HFFc6 (cell line): ENCODE results near the gene KRTAP5-4. TPM values are rescaled to one million over a fixed set of nuclear protein-coding genes. Genes with fewer than 3 reads are reported as not detected.
"Not testable (repeated sequence)": the region's sequence is repeated elsewhere in the genome, so short reads cannot be mapped to it uniquely, and the experiment has no call there.

Experiments used
- DNase-seq: peaks from one replicate; pipeline ENCODE4 v3.0.0-alpha.2; 2018
- H3K27ac Mint-ChIP-seq: 2 replicates; pipeline ENCODE4 v1.8.0; 2020; ENCODE audit warnings: mild to moderate bottlenecking, mixed read lengths
- H3K27me3 Mint-ChIP-seq: 2 replicates; pipeline ENCODE4 v1.8.0; 2021; ENCODE audit warnings: mild to moderate bottlenecking, moderate library complexity, mixed read lengths; ENCODE audit not compliant: insufficient read depth
- H3K36me3 Mint-ChIP-seq: 2 replicates; pipeline ENCODE4 v1.8.0; 2021; ENCODE audit warnings: low read depth, mixed read lengths
- H3K4me1 Mint-ChIP-seq: 2 replicates; pipeline ENCODE4 v1.8.0; 2020; ENCODE audit warnings: low read depth, mixed read lengths
- H3K4me3 Mint-ChIP-seq: 2 replicates; pipeline ENCODE4 v1.8.0; 2020; ENCODE audit warnings: mild to moderate bottlenecking, moderate library complexity, mixed read lengths
- H3K9me3 Mint-ChIP-seq: 2 replicates; pipeline ENCODE4 v1.8.0; 2020; ENCODE audit warnings: mild to moderate bottlenecking, mixed read lengths
- CTCF ChIP-seq: fragments of 200-600 bp; sonication (generic); IDR thresholded peaks from 2 replicates; pipeline ENCODE4 v1.5.0; 2021; ENCODE audit warnings: antibody characterized with exemption, mild to moderate bottlenecking
- total RNA-seq, 6 experiments: library from RNA; stranded (reverse); fragmentation: NEBNext Ultra II Directional; extraction: Animal tissue kit (Norgen Biotek cat#: 25700); gene quantifications; 2 replicates in 1 of 6; 3 replicates in 5 of 6; pipeline ENCODE4 v1.2.3, GENCODE V29; 2021

The KRTAP5-4 gene
- total RNA-seq, 6 experiments from 2014 or later, result not detected

- H3K27ac Mint-ChIP-seq, result no peak overlapping the region
- H3K4me3 Mint-ChIP-seq, result no peak overlapping the region
- H3K27me3 Mint-ChIP-seq, result peaks cover 34% of the 10 kb centered on the region
- TF ChIP-seq CTCF, result no peak
- H3K36me3 Mint-ChIP-seq, result no peaks in the 10 kb centered on the region
- no peaks in the 10 kb centered on the region for H3K9me3 Mint-ChIP-seq
- no peak for DNase-seq
- H3K4me1 Mint-ChIP-seq, result peaks cover 6% of the 10 kb centered on the region; the same call in 1 of the 2 replicates
These were observed 2.5 kb downstream of the KRTAP5-4 start for GRCh38 chr11:1619449-1619848.

GRCh38 chr11:1618231-1618630 lies 3.7 kb downstream of the KRTAP5-4 start:
- TF ChIP-seq CTCF, result no peak
- peaks cover 6% of the 10 kb centered on the region; the same call in 1 of the 2 replicates for H3K4me1 Mint-ChIP-seq
- no peaks in the 10 kb centered on the region for H3K36me3 Mint-ChIP-seq
- H3K27me3 Mint-ChIP-seq, result peaks cover 33% of the 10 kb centered on the region
- H3K9me3 Mint-ChIP-seq, result no peaks in the 10 kb centered on the region
- no peak overlapping the region for H3K4me3 Mint-ChIP-seq
- no peak overlapping the region for H3K27ac Mint-ChIP-seq
- no peak for DNase-seq

- Mint-ChIP-seq H3K4me1 (no peaks in the 10 kb centered on the region), H3K27ac (no peak within 1 kb of the TSS), H3K4me3 (no peak within 1 kb of the TSS), H3K9me3 (no peaks in the 10 kb centered on the region), H3K27me3 (peaks cover 27% of the 10 kb centered on the region), H3K36me3 (peaks cover 4% of the 10 kb centered on the region; the same call in 1 of the 2 replicates)
- no peak for TF ChIP-seq CTCF
- no peak for DNase-seq
These were observed 13.6 kb downstream of the KRTAP5-4 start, which contains the start of gene KRTAP5-3 for GRCh38 chr11:1608363-1608762. Gene KRTAP5-3 (minus strand): TSS chr11:1608463. CDS start chr11:1608385, 78 bp downstream.

GRCh38 chr11:1607901-1608300 lies 14.0 kb downstream of the KRTAP5-4 start:
- not testable (repeated sequence) for H3K4me1 Mint-ChIP-seq, DNase-seq, H3K4me3 Mint-ChIP-seq, H3K36me3 Mint-ChIP-seq, H3K9me3 Mint-ChIP-seq, H3K27ac Mint-ChIP-seq
- H3K27me3 Mint-ChIP-seq, result peaks cover 28% of the 10 kb centered on the region

GRCh38 chr11:1607156-1607845 lies 14.6 kb downstream of the KRTAP5-4 start:
- H3K27me3 Mint-ChIP-seq, result peaks cover 31% of the 10 kb centered on the region
- not testable (repeated sequence) for H3K4me1 Mint-ChIP-seq, H3K27ac Mint-ChIP-seq, H3K9me3 Mint-ChIP-seq, H3K36me3 Mint-ChIP-seq, H3K4me3 Mint-ChIP-seq, DNase-seq

- not testable (repeated sequence) for H3K4me1 Mint-ChIP-seq, H3K4me3 Mint-ChIP-seq, DNase-seq, H3K36me3 Mint-ChIP-seq, H3K27ac Mint-ChIP-seq, H3K9me3 Mint-ChIP-seq
- peaks cover 37% of the 10 kb centered on the region for H3K27me3 Mint-ChIP-seq
These were observed 16.0 kb downstream of the KRTAP5-4 start for GRCh38 chr11:1605923-1606322.

- Mint-ChIP-seq H3K4me3 (no peak overlapping the region), H3K9me3 (no peaks in the 10 kb centered on the region), H3K36me3 (no peaks in the 10 kb centered on the region), H3K27me3 (peaks cover 41% of the 10 kb centered on the region), H3K4me1 (no peaks in the 10 kb centered on the region), H3K27ac (no peak overlapping the region)
- DNase-seq, result no peak
- TF ChIP-seq CTCF, result no peak
These were observed 17.2 kb downstream of the KRTAP5-4 start for GRCh38 chr11:1604711-1605110.
